Hematopoietic multipotent progenitor cell (in vitro differentiated cells): Measurements from ENCODE around the gene HNRNPU. TPM values are rescaled to one million over a fixed set of nuclear protein-coding genes. Genes with fewer than 3 reads are reported as not detected.

Source experiments
- DNase-seq, 3 donors: peaks; one replicate each; pipeline ENCODE4 v3.0.0-alpha.2; 2011 to 2015; ENCODE audit warnings: low read depth in 2 of 3, low spot score in 2 of 3
- total RNA-seq: library from RNA; depleted of rRNA; stranded (reverse); fragments of >200 nt; gene quantifications from one replicate; pipeline ENCODE4 v1.2.3, GENCODE V29; 2012

Gene HNRNPU
- total RNA-seq, 1 donor, result 132 TPM

DNA sequence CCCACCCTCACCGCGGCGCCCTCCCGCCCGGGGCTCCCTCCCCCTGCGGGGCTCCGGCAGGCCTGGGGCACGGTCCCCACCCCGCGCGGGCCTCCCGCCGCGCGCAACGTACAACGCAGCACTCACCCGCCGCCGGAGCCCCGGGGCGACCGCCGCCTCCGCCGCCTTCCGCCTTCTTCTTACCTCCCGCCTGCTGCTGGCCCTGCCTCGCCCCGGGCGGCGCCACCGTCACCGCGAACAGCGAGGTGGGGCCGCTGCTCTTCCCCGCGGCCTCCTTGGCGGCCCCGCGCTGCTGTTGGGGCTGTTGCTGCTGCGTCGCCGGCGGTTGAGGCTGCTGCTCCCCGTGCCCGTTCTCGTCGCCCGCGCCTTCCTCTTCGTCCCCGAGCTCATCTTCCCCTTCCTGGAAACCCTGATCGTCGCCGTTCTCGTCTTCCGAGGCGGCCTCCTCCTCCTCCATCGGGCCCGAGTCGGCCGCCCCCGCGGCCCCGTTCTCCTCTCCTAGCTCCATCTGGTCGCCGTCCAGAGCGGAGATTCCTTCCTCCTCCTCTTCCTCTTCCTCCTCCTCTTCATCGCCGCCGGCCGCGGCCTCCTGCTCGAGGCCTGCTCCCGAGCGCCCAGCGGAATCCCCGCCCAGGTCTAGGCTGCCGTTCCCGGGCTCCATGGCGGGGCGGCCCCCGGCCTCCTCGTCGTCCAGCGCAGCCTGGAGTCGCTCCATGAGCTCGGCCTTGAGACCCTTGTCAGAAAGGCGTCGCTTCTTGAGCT is 671 bp downstream of the HNRNPU start:
- peak in 1 of 3 donors; percentile 29 for DNase-seq

DNA sequence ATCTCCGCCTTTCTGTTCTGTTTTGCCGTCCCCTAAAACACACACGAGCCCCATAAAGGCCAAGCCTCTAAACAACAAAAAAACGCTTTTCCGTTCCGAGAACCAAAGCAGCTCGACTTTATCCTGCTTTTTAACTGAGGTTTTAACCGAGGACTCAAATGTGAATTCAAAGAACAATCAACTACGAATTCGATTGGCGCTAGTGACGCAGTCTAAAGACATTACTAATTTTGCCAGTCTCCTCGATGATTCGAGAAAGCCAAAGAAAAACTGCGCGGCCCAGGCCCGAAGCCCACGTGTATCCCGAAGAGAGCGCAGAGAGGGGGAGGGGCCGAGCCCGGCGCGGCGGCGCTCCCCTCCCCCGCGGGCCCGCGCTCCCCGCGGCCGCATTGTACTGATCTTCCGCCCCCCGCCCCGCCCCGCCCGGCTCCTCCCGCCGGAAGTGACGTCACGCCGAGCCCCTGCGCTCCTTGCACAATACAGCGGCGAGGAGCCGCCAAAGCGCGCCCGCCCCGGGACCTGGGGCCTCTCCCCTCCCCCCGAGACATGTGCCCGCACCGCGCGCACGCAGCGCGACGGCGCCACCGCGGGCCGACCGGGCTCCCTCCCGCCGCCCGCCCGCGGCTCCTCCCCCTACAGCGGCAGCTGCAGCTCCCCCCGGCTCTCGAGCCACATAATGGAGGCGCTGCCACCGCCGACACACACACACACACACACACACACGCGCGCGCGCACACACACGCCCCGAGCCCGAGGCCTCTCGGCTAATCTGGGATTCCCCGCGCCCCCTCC is 1.4 kb downstream of the HNRNPU start:
- DNase-seq, result peak; percentile 94 to 98 (median 98)

DNA sequence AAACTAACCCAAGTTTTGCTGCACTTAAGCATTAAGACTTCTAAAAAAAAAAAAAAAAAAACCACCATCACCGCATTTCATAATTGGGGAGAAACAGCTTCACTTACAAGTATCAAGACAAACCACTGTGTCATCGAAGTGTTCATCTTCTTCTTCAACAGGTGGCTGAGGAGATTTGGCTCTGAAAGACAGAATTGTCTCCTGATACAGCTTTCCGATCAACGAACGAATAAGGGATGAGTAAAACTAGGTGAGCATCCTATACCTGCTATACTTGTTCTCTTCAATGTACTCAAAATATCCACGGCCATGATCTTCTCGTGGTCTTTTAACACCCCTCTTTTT is 2.0 kb downstream of the HNRNPU start:
- DNase-seq, result peak in 1 of 3 donors; percentile 44

- DNase-seq, result no peak
Measured at GRCh38 chr1:244861683-244862082, 2.7 kb downstream of the HNRNPU start.

- DNase-seq, result no peak
Measured at GRCh38 chr1:244860914-244861610, 3.3 kb downstream of the HNRNPU start.

DNA sequence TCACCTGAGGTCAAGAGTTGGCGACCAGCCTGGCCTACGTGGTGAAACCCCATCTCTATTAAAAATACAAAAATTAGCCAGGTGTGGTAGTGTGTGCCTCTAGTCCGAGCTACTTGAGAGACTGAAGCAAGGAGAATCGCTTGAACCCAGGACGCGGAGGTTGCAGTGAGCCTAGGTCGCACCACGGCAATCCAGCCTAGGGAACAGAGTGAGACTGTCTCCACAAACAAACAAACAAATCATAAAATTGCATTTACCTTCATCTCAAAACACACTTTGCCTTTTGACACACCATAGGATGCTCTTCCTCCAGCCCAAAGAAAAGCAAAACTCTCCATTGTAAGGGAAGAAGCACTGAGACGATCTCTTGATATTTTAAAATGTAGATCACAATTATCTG is 4.3 kb downstream of the HNRNPU start:
- no peak for DNase-seq

DNA sequence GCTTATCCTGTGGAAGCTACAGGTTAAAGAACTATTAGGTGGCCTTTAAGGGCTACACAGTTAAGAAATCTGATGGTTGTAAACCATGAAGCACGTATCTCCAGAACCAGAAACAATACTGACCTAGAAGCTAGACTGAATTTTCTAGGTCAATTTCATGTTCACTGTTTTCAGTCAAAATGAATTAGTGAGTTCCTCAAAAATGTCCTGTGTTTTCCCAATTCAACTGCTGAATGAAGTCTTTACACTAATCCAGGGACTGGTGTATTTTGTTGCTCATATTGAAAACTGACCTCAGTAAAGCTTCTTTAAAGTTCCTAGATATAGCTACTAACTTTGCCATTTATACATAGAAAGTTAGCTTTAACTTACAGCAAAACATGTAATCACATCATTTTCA is 6.0 kb downstream of the HNRNPU start:
- no peak for DNase-seq

GRCh38 chr1:244857761-244858160 is 6.6 kb downstream of the HNRNPU start:
- no peak for DNase-seq

GRCh38 chr1:244854865-244855578 is 9.3 kb downstream of the HNRNPU start:
- DNase-seq, result no peak

- DNase-seq, result peak in 1 of 3 donors; percentile 42
Measured at GRCh38 chr1:244854166-244854565, 10.2 kb downstream of the HNRNPU start.

DNA sequence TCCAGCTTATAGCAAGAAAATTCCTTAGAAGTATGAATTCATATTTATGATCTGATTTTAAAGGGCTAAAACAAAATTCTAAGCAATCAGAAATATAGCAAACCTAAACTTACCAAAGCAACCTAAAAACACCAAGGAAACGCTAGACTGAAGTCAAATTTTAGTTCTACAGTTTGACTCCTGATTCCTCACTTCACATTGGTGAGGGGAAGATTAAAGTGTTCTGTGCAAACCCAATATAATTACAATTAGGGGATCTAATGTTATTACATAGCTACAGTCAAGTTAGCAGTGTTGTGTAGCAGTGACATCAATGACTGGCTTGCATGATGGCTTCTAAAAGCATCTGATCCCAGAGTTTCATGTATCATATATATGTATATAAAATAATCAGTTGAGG is 11.6 kb downstream of the HNRNPU start:
- DNase-seq, result no peak

GRCh38 chr1:244851546-244852231 is 12.7 kb downstream of the HNRNPU start:
- no peak for DNase-seq

DNA sequence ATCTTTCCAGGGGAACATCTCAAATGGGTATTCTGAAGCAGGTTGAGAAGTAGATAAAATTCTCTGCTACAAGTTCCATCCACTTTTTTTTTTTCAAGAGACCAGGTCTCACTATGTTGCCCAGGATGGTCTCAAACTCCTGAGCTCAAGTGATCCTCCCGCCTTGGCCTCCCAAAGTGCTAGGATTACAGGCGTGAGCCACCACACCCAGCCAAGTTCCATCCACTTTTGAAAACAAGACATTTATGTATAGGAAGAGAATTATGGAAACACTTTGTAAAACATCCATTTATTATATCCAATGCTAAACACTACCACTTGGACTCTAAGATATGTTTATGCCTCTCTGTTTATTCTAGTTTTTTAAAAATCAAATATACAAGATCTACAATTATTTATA is 13.4 kb downstream of the HNRNPU start:
- no peak for DNase-seq

DNA sequence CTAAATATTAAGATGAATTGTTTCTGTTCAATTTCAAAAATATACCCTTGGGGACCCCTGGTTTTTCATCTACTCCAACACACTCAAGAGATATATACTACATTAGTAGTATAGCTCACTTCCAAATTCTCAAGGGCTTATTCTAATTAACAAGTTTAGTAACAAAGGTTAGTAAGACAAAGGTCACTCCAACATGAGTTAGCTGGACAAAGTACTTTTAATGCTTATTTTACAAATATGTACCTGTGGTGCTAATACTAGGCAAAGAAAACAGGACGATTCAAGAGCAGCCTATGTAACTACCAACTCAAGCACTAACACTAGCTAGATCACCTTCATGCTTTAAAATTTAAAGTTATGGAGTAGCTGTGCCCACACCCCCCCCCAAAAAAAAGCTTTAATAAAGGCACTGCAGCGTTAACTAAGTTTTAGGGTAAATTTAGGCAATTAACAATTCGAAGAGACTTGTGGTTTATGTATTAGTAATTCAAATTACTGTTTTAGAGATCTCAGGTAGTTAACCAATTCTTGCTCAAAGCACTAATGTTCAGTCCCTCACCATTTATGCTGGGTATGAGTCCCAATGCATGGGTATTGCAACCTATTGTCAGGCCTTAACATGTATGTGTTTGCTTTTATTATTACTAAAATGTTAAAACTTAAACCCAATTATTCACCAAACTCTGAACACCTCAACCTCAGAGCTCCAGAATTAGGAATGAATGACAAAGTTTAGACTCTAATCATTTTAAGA is 14.1 kb downstream of the HNRNPU start:
- no peak for DNase-seq

- no peak for DNase-seq
Measured at GRCh38 chr1:244849189-244849866, 15.0 kb downstream of the HNRNPU start.

DNA sequence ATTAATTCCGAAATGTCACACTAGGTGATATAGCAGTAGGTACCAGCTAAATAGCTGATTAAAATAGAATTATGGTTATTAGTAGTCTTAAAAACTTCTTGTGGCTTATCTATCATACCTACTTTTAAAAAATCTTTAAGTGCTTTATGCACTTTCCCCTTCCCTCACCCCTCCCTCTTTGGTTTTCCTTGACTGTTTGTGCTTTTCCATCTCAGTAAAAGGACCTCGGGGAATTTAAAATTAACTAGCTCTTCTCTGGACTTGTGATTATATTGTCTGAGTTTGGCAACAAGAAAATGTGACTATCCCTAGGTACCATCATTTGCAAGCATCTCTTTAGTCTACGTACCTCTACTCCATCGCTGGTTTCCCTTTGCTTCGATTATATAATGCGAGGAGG is 17.7 kb downstream of the HNRNPU start:
- no peak for DNase-seq

GRCh38 chr1:244844155-244845121 is 19.9 kb downstream of the HNRNPU start:
- no peak for DNase-seq
